ENCODE results near the gene GPR15. TPM values are rescaled to one million over a fixed set of nuclear protein-coding genes. Genes with fewer than 3 reads are reported as not detected.

GPR15 gene
- total and polyA plus RNA-seq, 10 of the 15 experiments (the other 5 are each of a cell fraction or from before 2014, with no cell fraction given) = 70.7 to 150 (median 115) TPM

DNA sequence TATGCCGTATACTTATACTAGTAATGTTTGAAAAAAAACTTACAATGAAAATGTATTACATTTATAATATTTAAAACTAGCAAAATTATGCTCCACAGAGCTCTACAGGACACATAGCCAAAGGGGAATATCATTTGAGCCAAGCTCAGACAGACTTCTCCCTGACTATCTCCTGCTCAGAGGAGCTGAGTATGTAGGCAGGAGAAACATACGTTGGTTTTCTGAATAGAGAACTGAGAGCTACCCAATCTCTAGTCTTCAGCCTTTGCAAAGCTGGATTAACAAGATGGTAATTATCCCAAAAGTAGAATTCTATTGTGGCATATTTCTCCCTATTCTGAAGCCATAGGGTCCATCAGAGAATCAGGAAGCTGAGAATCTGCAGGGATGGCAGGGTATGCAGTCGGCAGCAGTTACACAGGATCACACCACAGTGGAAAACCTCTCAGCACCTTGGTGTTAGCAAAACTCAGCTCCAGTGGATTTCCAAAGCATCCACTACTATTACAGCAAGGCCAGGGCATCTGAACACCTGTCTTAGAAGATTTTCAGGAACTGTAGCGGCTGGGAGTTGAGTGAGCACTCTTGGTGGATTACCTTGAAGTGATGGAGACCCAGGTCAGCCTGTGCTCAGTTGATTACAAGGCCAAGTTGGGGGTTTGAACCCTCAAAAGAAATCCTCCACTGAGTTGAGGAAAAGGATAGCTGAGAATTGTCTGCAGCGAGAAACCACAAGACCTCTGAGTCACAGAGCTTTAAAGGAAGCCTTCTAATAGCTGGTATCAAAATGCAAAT lies 30.1 kb downstream of the GPR15 start:
- H3K9ac ChIP-seq (ENCODE audit: control insufficient read depth, insufficient read depth, low read length) = peak overlapping the region; percentile 99
- in situ Hi-C loops (cut with MboI) (loop anchor here (5.0 kb wide), 1 partner anchor 35 kb away; no protein-coding TSS in a partner anchor), intact Hi-C loops (cut with micrococcal nuclease; ENCODE audit: unreplicated experiment) (loop anchor here (1.0 kb wide), 1 partner anchor 31 kb away; the partner anchor contains the start of gene GPR15)
- peak overlapping the region; percentile 99 for H3K4me2 ChIP-seq (ENCODE audit: control insufficient read depth, insufficient read depth)
- H2AFZ ChIP-seq (ENCODE audit: control insufficient read depth, low read depth, low read length) = no peak overlapping the region
- WGBS (ENCODE audit: insufficient coverage, insufficient replicate concordance, low lambda C conversion rate, missing lambda C conversion rate) = 2% methylated on average over 5 of the region's 5 CpGs
- H3K36me3 ChIP-seq (ENCODE audit: control insufficient read depth in 2 of 2, insufficient read depth in 2 of 2, low read length in 1 of 2) = no peaks in the 10 kb centered on the region
- ChIA-PET SMC1A (ENCODE audit: uncharacterized antibody, unreplicated experiment) (interaction anchor here (0.6 to 23.6 kb wide), 16 partner anchors 8 to 172 kb away, joined by 3 to 603 read pairs (median 3); partner anchors contain the start of genes CLDND1 and GPR15), RAD21 (ENCODE audit: unreplicated experiment) (interaction anchor here (0.6 to 20.2 kb wide), 14 partner anchors 9 to 186 kb away, joined by 3 to 511 read pairs (median 6); partner anchors contain the start of genes CLDND1, CPOX and GPR15), CTCF (interaction anchor here (0.8 to 3.2 kb wide), 11 partner anchors 9 to 39 kb away, joined by 3 to 24 read pairs (median 5); partner anchors contain the start of genes CLDND1 and GPR15), POLR2A (interaction anchor here (1.0 to 23.2 kb wide), 8 partner anchors 9 to 36 kb away, joined by 3 to 350 read pairs (median 5); partner anchors contain the start of gene GPR15)
- no TSS peak for BruUV-seq (replicated peaks)
- peaks cover 93% of the 10 kb centered on the region for H3K79me2 ChIP-seq (ENCODE audit: control insufficient read depth, insufficient read depth, low read length)
- H3K9me3 ChIP-seq (replicated peaks; ENCODE audit: control insufficient read depth, insufficient read depth, low read length) = no peaks in the 10 kb centered on the region; the same call in 2 of the 3 replicates
- peak overlapping the region; percentile 100 for H3K27ac ChIP-seq (ENCODE audit: control insufficient read depth, insufficient read depth)
- DNase-seq (ENCODE audit: low read depth, low spot score) (no peak), ATAC-seq (peak; percentile 24), FAIRE-seq (no peak)
- H3K4me3 ChIP-seq = peak overlapping the region; percentile 63
- H3K4me1 ChIP-seq (ENCODE audit: control insufficient read depth, insufficient read depth, low read length) = peaks cover 44% of the 10 kb centered on the region
- H4K20me1 ChIP-seq (ENCODE audit: control insufficient read depth, insufficient read depth) = no peaks in the 10 kb centered on the region
- no peaks in the 10 kb centered on the region for H3K27me3 ChIP-seq (replicated peaks in 1 of 2; ENCODE audit: control insufficient read depth in 2 of 2, insufficient read depth in 2 of 2, low read length in 1 of 2)
- no peak for TF ChIP-seq MYC (IDR thresholded peaks at IDR 0.05; ENCODE audit: insufficient read depth, insufficient read length, insufficient replicate concordance, low read length, severe bottlenecking)
- no peak for TF ChIP-seq HDAC6 (IDR thresholded peaks at IDR 0.05; ENCODE audit: unreplicated experiment)
- TF ChIP-seq, protein P1, sequence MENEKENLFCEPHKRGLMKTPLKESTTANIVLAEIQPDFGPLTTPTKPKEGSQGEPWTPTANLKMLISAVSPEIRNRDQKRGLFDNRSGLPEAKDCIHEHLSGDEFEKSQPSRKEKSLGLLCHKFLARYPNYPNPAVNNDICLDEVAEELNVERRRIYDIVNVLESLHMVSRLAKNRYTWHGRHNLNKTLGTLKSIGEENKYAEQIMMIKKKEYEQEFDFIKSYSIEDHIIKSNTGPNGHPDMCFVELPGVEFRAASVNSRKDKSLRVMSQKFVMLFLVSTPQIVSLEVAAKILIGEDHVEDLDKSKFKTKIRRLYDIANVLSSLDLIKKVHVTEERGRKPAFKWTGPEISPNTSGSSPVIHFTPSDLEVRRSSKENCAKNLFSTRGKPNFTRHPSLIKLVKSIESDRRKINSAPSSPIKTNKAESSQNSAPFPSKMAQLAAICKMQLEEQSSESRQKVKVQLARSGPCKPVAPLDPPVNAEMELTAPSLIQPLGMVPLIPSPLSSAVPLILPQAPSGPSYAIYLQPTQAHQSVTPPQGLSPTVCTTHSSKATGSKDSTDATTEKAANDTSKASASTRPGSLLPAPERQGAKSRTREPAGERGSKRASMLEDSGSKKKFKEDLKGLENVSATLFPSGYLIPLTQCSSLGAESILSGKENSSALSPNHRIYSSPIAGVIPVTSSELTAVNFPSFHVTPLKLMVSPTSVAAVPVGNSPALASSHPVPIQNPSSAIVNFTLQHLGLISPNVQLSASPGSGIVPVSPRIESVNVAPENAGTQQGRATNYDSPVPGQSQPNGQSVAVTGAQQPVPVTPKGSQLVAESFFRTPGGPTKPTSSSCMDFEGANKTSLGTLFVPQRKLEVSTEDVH (IDR thresholded peaks at IDR 0.05; ENCODE audit: low read depth, partially characterized antibody) = no peak
- no peak for TF ChIP-seq CBX5 (IDR thresholded peaks at IDR 0.05; ENCODE audit: low read depth)
- TF ChIP-seq BRCA1 (IDR thresholded peaks at IDR 0.05; ENCODE audit: low read depth, low read length) = no peak
- no peak for TF ChIP-seq BMI1 (IDR thresholded peaks at IDR 0.05; ENCODE audit: borderline replicate concordance)
- TF ChIP-seq ZNF384 (IDR thresholded peaks at IDR 0.05; ENCODE audit: borderline replicate concordance, low read depth, low read length) = no peak
- peak; percentile 46 for TF ChIP-seq NFIC (IDR thresholded peaks at IDR 0.05; ENCODE audit: low read depth, low read length)
- no peak for TF ChIP-seq BHLHE40 (IDR thresholded peaks at IDR 0.05; ENCODE audit: borderline replicate concordance in 1 of 2, low read depth in 2 of 2, low read length in 1 of 2)
- TF ChIP-seq HSF1 (IDR thresholded peaks at IDR 0.05; ENCODE audit: low read depth, low read length) = no peak
- no peak for TF ChIP-seq CBX3 (IDR thresholded peaks at IDR 0.05; ENCODE audit: borderline replicate concordance, low read depth)
- no peak for TF ChIP-seq NR2C1 (IDR thresholded peaks at IDR 0.05)
- no peak for TF ChIP-seq RFX5 (IDR thresholded peaks at IDR 0.05; ENCODE audit: low read depth, low read length)
- peak; percentile 56 to 66 for TF ChIP-seq IKZF2 (IDR thresholded peaks at IDR 0.05)
- no peak for TF ChIP-seq GABPA (IDR thresholded peaks at IDR 0.05; ENCODE audit: low read depth)
- TF ChIP-seq SMARCA5 (IDR thresholded peaks at IDR 0.05) = no peak
- no peak for TF ChIP-seq HCFC1 (IDR thresholded peaks at IDR 0.05; ENCODE audit: low read length)
- no peak for TF ChIP-seq ETV6 (conservative IDR thresholded peaks at IDR 0.05 in 1 of 2, IDR thresholded peaks at IDR 0.05 in 1 of 2; ENCODE audit: borderline replicate concordance in 1 of 2, low read depth in 1 of 2)
- peak; percentile 68; the same call in 1 of the 2 replicates for TF ChIP-seq EED (IDR thresholded peaks at IDR 0.05; ENCODE audit: low read depth)
- no peak for TF ChIP-seq RAD51 (IDR thresholded peaks at IDR 0.05)

Measured in GM12878 (cell line).